GM12872 (cell line): ENCODE measurements around the gene CFAP54.

Experiments
- TF ChIP-seq, protein P1 (sequence below): IDR thresholded peaks from 3 replicates; pipeline ENCODE4 v1.5.1; 2011; ENCODE audit warnings: low read depth, mild to moderate bottlenecking, low read length, moderate library complexity; ENCODE audit not compliant: insufficient read depth

The CFAP54 gene

DNA sequence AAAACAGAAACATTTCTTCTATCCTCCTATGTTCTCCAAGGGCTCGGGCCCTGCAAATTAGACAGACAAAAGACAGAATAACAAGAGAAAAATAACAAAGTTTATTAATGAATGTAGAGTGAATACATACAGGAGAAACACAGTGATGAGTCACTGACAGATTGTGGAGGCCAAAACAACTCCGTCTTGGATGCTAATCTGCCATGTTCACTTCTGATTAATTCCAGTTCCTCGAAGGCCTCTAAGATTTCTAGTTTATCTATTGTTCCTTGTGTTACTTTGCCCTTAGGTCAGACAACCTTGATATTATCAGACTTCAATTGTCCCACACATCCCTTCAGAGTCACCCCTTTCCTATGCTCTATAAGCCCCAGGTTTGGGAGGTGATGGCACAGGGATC, 390.8 kb downstream of the CFAP54 start:
- TF ChIP-seq, protein P1, sequence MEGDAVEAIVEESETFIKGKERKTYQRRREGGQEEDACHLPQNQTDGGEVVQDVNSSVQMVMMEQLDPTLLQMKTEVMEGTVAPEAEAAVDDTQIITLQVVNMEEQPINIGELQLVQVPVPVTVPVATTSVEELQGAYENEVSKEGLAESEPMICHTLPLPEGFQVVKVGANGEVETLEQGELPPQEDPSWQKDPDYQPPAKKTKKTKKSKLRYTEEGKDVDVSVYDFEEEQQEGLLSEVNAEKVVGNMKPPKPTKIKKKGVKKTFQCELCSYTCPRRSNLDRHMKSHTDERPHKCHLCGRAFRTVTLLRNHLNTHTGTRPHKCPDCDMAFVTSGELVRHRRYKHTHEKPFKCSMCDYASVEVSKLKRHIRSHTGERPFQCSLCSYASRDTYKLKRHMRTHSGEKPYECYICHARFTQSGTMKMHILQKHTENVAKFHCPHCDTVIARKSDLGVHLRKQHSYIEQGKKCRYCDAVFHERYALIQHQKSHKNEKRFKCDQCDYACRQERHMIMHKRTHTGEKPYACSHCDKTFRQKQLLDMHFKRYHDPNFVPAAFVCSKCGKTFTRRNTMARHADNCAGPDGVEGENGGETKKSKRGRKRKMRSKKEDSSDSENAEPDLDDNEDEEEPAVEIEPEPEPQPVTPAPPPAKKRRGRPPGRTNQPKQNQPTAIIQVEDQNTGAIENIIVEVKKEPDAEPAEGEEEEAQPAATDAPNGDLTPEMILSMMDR, result no peak

DNA sequence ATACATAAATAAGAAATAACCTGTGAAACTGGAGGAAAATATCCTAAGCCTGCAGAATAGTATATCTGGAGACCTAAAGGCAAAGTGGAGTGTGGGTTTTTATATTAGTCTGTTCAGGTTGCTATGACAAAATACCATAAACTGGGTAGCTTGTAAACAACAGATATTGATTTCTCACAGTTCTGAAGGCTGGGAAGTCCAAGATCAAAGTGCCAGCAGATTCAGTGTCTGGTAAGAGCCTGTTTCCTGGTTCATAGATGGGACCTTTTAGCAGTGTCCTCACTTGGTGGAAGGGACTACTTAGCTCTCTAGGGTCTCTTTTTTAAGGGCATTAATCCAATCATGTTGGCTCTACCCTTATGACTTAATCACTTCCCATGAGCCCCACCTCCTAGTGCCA, 392.2 kb downstream of the CFAP54 start:
- TF ChIP-seq, protein P1, result no peak

DNA sequence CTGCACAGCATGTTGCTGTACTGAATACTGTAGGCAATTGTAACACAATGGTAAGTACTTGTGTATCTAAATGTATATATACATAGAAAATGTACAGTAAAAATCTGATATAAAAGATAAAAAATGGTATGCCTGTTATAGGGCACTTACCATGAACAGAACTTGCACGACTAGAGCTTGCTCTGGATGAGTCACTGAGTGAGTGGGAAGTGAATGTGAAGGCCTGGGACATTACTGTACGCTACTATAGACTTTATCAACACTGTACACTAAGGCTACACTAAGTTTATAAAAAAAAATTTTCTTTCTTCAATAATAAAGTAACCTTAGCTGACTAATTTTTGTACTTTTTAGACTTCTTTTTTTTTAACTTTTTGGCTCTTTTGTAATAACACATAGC, 393.5 kb downstream of the CFAP54 start:
- TF ChIP-seq, protein P1, result no peak

DNA sequence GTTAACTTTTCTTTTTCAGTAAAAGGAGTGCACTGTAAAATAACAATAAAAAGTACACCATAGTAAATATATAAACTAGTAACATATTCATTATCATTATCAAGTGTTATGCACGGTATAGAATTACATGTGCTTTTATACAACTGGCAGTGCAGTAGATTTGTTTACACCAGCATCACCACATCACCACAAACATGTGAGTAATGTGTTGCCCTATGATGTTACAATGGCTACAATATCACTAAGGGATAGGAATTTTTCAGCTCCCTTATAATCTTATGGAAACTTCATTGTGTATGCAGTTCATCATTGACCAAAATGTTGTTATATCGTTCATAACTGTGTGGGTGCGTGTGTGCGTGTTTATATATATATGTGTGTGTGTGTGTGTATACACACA, 394.2 kb downstream of the CFAP54 start:
- TF ChIP-seq, protein P1, result no peak

DNA sequence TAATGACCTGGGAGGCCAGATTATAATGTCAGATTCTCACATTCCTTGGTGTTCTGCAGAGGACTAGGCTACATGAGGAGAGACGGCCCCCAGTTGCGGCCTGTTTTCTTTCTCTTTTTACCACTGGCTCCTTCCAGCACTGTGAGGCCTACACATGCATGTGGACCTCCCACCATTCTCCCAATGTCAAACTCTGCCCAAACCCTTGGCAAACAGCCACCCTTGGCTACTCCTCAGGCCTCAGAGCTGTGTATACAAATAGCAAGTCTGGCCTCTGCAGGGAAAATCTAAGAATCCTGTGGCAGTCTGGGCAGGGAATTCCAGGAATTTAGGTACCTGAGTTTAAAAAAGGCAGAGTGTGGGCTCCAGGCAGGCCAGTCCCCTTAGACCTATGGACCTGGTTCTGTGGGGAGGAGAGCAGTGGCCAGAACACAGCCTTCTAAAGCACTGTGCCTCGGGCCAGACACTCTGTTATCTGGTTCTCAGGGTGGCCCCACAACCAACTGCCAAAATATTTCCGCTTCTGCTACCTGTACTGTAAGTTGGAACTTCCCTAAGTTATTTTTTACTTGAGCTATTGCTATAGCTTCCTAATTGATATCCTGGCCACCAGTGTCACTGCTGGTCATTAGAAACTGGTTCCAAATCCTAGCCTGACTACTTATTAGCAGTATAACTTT, 397.8 kb downstream of the CFAP54 start:
- TF ChIP-seq, protein P1, result no peak

DNA sequence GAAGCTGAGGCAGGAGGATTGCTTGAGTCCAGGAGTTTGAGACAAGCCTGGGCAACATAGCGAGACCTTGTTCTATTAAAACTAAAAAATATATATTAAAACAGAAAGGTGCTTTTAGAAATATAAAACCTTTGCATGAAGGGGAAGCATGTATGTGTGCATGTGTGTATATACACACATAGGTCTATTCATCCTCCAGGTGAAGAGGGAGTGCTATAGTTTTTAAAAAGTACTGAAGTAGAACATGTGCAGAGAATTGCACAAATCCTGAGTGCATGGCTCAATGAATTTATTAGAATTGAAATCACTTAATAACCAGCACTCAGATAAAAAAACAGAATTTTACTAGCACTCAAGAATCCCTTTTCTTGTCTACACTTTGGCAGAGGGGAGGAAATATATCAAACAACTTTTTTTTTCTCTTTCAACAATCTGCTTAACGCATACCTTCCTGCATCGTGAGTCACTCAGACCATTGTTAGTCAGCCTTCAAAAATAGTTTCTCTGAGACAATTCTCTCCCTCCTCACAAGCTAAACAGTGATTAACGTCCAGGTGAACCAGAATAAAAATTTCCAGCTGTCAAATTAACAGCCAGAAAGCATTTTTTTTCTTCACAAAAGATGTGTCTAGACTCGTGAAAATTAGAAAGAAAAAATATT, 400.0 kb downstream of the CFAP54 start:
- TF ChIP-seq, protein P1, result no peak

DNA sequence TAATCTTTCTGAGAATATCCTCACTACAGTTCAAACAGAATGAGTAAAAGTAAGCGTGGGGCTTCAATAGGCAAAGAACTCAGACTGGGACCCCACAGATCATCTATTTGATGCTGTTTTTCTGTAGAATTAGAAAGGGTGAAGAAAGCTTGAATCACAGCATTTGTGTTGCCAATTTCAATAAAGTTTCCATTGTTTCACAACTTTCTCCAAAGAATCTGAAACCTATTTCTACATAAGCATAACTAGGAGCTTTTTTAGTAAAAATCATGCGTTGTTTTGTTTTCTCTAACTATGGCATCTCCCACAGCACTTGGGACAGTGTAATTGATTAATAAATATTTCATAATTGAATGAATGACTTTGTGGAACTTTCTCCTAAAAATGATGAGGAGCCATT, 401.0 kb downstream of the CFAP54 start:
- TF ChIP-seq, protein P1, result no peak
